GM12875 (cell line): Measurements from ENCODE around the gene UNKL.

Experiments used
- H3K4me3 ChIP-seq: one replicate; pipeline ENCODE4 v1.5.1; 2011; ENCODE audit warnings: low read depth, low read length, control low read depth
- CTCF ChIP-seq: IDR thresholded peaks from 2 replicates; pipeline ENCODE4 v1.5.1; 2011; ENCODE audit warnings: low read depth, mild to moderate bottlenecking, control low read depth, inconsistent platforms, low read length, moderate library complexity, borderline replicate concordance; ENCODE audit not compliant: insufficient read depth

UNKL gene

GRCh38 chr16:1408171-1408837 lies 6.2 kb downstream of the UNKL start:
- no peak for TF ChIP-seq CTCF
- peak overlapping the region; percentile 61 for H3K4me3 ChIP-seq

DNA sequence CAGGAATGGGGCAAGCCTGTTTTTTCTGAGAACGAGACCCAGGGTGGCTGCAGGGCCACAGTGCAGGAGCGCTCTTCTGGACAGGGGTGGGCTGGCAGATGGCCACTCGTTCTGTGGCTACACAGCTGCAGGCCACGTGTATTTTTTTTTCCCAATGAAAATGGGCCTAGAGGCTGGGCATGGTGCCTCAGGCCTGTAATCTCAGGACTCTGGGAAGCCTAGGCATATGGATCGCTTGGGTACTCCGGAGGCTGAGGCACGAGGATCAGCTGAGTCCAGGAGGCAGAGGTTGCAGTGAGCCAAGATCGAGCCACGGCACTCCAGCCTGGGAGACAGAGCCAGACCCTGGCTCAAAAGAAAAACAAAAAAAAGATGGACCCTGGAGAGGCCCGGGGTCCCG lies 6.8 kb downstream of the UNKL start:
- TF ChIP-seq CTCF = no peak

DNA sequence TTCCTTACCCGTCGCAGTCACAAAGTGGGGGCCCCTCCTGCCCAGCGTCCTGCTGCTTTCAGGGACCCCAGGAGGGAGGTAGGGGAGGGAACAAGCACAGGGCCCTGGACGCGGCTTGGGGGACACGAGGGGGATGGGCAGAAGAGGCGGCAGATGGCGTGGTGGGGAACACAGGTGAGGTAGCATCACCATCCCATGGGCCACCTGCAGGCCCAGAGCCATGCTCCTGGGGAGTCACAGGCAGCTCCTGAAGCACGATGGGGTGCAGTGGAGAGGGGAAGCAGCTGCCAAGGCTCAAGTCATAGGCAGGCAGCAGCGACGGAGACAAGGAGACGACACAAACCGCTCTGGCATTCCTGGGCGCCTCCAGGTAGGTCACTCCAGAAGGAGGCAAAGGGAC lies 10.8 kb downstream of the UNKL start:
- TF ChIP-seq CTCF = no peak
- H3K4me3 ChIP-seq = no peak overlapping the region

More for the DNA sequence above, 6.8 kb downstream of the UNKL start:
- H3K4me3 ChIP-seq = peak overlapping the region; percentile 61

- TF ChIP-seq CTCF = no peak
Observed at GRCh38 chr16:1403036-1403435, 11.5 kb downstream of the UNKL start.

DNA sequence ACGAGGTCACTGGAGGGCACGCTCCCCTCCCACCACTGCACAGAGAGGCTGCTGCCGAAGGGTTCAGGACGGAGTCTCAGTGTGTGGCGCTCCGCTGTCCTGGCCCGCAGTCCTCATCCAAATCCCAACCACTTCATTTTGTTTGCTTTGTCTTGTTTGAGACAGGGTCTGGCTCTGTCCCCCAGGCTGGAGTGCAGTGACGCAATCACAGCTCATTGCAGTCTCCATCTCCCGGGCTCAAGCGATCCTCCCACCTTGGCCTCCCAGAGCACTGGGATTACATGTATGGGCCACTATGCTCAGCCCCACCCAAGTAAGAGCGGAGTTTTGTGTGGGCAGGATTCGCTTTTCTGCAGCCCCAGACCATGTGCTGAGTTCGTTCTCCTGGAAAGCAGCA lies 12.7 kb downstream of the UNKL start:
- no peak for TF ChIP-seq CTCF
- no peak overlapping the region for H3K4me3 ChIP-seq

More at GRCh38 chr16:1403036-1403435, 11.5 kb downstream of the UNKL start:
- H3K4me3 ChIP-seq = no peak overlapping the region

- no peak overlapping the region for H3K4me3 ChIP-seq
- TF ChIP-seq CTCF = no peak
Observed at GRCh38 chr16:1401061-1401757, 13.3 kb downstream of the UNKL start.

DNA sequence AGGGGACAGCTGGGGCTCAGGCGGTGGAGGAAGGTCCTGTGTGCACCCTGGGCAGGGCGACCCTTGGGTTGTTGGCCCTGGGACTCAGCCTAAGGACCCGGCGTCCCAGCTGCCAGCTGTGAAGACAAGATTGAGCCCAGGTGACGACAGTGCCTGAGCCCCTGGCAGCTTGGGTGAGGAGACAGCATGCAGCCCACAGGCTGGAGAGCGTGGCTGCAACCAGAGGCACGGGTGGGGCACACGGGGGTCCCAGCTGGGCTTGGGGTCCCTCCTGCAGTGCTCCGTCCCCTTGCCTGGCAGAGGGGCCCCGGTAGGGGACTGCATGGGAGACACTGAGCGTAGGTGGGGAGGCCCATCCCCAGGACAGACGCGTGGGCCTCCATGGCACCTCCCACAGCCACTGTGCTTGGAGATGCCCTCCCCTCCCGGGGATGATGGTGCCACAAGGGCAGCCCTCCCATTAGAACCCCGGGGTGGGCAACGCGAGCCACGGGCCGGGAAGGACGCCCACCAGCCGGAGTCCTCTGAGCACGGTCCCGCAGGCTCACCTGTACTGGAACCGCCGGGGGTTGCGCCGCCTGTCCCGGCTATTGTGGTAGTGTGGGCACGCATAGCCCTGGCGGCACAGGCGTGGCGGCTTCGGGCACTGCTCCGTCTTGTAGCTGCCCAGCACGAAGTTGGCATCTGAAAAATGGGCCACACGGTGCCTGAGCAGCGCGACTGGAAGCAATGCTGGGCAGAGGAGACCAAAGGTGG lies 15.5 kb downstream of the UNKL start:
- TF ChIP-seq CTCF = no peak
- no peak overlapping the region for H3K4me3 ChIP-seq
